DMS 273 (cell line): Measurements from ENCODE around the gene VPS11.
"Not testable (repeated sequence)": the region's sequence is repeated elsewhere in the genome, so short reads cannot be mapped to it uniquely, and the experiment has no call there.

Experiments
- DNase-seq: peaks from one replicate; lab custom pipeline; 2025; ENCODE audit not compliant: unreplicated experiment; lab: John Stamatoyannopoulos, UW

VPS11 gene

GRCh38 chr11:119100994-119101758 is 33.6 kb downstream of the VPS11 start:
- DNase-seq: peak; percentile 32

GRCh38 chr11:119101759-119102423 is 34.3 kb downstream of the VPS11 start, which contains the start of gene DPAGT1:
DPAGT1 (minus strand) TSS chr11:119101853; CDS start chr11:119101655, 198 bp downstream.
- DNase-seq: peak; percentile 96

GRCh38 chr11:119103161-119103664 is 35.6 kb downstream of the VPS11 start:
- not testable (repeated sequence) for DNase-seq

- peak; percentile 66 for DNase-seq
Observed at GRCh38 chr11:119103793-119104192, 36.2 kb downstream of the VPS11 start.

GRCh38 chr11:119106564-119107537 is 39.2 kb downstream of the VPS11 start, which contains the start of gene C2CD2L:
C2CD2L (plus strand) TSS chr11:119107344; CDS start chr11:119107742, 398 bp downstream.
- DNase-seq: peak; percentile 92

- DNase-seq: peak; percentile 41
Observed at GRCh38 chr11:119107538-119108145, 40.0 kb downstream of the VPS11 start.

- peak; percentile 45 for DNase-seq
Observed at GRCh38 chr11:119108146-119108856, 40.7 kb downstream of the VPS11 start.

- DNase-seq: no peak
Observed at GRCh38 chr11:119108857-119109221, 41.2 kb downstream of the VPS11 start.

- DNase-seq: no peak
Observed at GRCh38 chr11:119109843-119110242, 42.2 kb downstream of the VPS11 start.

GRCh38 chr11:119110439-119110838 is 42.8 kb downstream of the VPS11 start:
- DNase-seq: no peak

- no peak for DNase-seq
Observed at GRCh38 chr11:119111361-119111925, 43.8 kb downstream of the VPS11 start.

GRCh38 chr11:119112314-119113020 is 44.8 kb downstream of the VPS11 start:
- DNase-seq: no peak

GRCh38 chr11:119113716-119114115 is 46.1 kb downstream of the VPS11 start:
- no peak for DNase-seq

GRCh38 chr11:119114351-119114750 is 46.7 kb downstream of the VPS11 start:
- DNase-seq: no peak

- no peak for DNase-seq
Observed at GRCh38 chr11:119115484-119116234, 48.0 kb downstream of the VPS11 start.

- no peak for DNase-seq
Observed at GRCh38 chr11:119116235-119116594, 48.6 kb downstream of the VPS11 start.

GRCh38 chr11:119116601-119117000 is 49.0 kb downstream of the VPS11 start:
- no peak for DNase-seq

GRCh38 chr11:119117004-119117706 is 49.5 kb downstream of the VPS11 start:
- DNase-seq: no peak
